ENCODE results near the gene TRIM42.
A peak's percentile ranks its signal among the peaks of the same experiment; 100 is the strongest.

Gene TRIM42

DNA sequence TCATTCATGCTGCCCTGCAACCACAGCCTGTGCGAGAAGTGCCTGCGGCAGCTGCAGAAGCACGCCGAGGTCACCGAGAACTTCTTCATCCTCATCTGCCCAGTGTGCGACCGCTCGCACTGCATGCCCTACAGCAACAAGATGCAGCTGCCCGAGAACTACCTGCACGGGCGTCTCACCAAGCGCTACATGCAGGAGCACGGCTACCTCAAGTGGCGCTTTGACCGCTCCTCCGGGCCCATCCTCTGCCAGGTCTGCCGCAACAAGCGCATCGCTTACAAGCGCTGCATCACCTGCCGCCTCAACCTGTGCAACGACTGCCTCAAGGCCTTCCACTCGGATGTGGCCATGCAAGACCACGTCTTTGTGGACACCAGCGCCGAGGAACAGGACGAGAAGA, 4.7 kb downstream of the TRIM42 start:
- H3K4me3 ChIP-seq (ENCODE audit: low read depth in 1 of 5, low read length in 5 of 5): no peak overlapping the region
- H3K27me3 ChIP-seq (ENCODE audit: control insufficient read depth in 5 of 5, insufficient read depth in 4 of 5, low read length in 5 of 5): no peaks in the 10 kb centered on the region
- H3K4me1 ChIP-seq (ENCODE audit: control insufficient read depth in 5 of 5, insufficient read depth in 5 of 5, low read length in 5 of 5): no peaks in the 10 kb centered on the region
- no peak overlapping the region for H3K9ac ChIP-seq (ENCODE audit: low read length in 5 of 5)
- no peaks in the 10 kb centered on the region for H3K9me3 ChIP-seq (ENCODE audit: control insufficient read depth in 5 of 5, low read length in 5 of 5)
- no peaks in the 10 kb centered on the region for H3K36me3 ChIP-seq (ENCODE audit: control insufficient read depth in 5 of 5, insufficient read depth in 5 of 5, low read length in 5 of 5)
- H3K27ac ChIP-seq (ENCODE audit: low read depth, low read length): no peak overlapping the region

DNA sequence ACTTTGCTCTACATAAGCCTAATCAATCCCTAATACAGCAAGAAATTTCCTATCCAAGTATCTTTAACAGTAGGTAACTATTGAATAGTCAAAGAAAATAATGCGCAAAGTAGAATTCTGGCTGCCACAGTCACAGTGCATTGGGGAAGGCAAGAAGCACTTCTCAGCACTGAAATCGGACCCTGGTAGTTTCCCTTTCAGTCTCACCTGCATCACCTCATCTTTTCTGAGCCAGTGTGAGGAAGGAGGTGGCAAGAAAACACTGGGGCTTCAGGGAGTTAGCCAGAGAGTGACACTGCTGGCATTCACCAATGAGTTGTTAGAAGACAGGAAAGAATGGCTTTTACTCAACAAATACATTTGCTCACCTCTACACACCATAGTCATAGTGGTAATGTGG, 8.3 kb downstream of the TRIM42 start:
- Histone ChIP-seq H3K9me3 (ENCODE audit: control insufficient read depth in 5 of 5, low read length in 5 of 5) (no peaks in the 10 kb centered on the region), H3K27me3 (ENCODE audit: control insufficient read depth in 5 of 5, insufficient read depth in 4 of 5, low read length in 5 of 5) (no peaks in the 10 kb centered on the region), H3K9ac (ENCODE audit: low read length in 5 of 5) (no peak overlapping the region), H3K36me3 (ENCODE audit: control insufficient read depth in 5 of 5, insufficient read depth in 5 of 5, low read length in 5 of 5) (no peaks in the 10 kb centered on the region), H3K27ac (ENCODE audit: low read depth, low read length) (no peak overlapping the region), H3K4me3 (ENCODE audit: low read depth in 1 of 5, low read length in 5 of 5) (no peak overlapping the region), H3K4me1 (ENCODE audit: control insufficient read depth in 5 of 5, insufficient read depth in 5 of 5, low read length in 5 of 5) (no peaks in the 10 kb centered on the region)

DNA sequence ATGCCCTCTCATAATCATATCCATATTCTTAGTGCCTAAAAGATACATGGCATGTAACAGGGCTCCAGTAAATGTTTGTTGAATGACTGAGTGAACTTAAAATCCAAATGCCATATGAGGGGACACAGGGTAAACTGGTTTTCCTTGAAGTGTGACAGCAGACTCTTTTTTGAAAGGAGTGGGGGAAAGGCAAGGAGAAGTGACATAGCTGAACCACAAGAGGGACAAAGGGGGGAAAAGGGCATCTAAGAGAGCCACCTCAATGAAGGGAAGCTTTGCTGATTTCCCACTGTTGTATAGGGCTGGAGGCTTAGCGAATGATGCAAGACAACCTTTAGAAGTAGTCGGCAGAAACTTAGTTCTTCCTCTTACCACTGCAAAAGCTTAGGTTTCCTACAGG, 9.1 kb downstream of the TRIM42 start:
- H3K36me3 ChIP-seq (ENCODE audit: control insufficient read depth in 5 of 5, insufficient read depth in 5 of 5, low read length in 5 of 5): no peaks in the 10 kb centered on the region
- no peak overlapping the region for H3K4me3 ChIP-seq (ENCODE audit: low read depth in 1 of 5, low read length in 5 of 5)
- no peaks in the 10 kb centered on the region for H3K9me3 ChIP-seq (ENCODE audit: control insufficient read depth in 5 of 5, low read length in 5 of 5)
- H3K27me3 ChIP-seq (ENCODE audit: control insufficient read depth in 5 of 5, insufficient read depth in 4 of 5, low read length in 5 of 5): no peaks in the 10 kb centered on the region
- H3K27ac ChIP-seq (ENCODE audit: low read depth, low read length): no peak overlapping the region
- no peaks in the 10 kb centered on the region for H3K4me1 ChIP-seq (ENCODE audit: control insufficient read depth in 5 of 5, insufficient read depth in 5 of 5, low read length in 5 of 5)
- H3K9ac ChIP-seq (ENCODE audit: low read length in 5 of 5): no peak overlapping the region

DNA sequence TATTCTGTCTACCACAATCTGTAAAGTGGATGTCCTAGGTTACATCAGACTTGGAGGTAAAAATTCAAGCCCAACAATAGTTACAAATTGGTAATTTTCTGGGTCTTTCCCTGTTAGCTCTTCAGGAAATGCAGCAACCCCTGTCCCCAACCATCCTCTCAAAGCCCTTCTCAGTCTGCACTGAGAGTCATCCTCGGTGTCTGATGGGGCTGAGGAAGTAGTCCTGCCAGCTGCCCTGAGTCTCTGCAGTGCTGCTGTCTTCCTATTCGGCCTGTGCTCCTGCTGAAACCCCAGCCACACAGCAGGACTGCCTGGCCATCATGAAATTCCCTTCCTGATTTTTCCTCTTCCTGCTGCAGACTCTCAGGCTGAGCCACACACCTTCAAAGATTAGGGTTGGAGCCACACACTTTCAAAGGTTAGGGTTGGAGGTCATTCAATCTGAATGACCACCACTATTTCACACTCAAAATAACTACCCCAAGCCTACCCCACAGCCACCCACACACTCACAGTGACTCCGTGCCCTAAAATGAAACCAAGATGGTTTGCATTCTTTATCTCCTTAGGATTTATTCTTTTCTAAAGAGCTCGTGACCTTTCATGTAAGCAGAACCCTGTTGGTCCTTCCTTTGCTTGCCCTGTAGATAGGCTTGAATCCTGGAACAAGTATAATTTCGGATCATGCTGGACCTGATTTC, 17.6 kb downstream of the TRIM42 start:
- Histone ChIP-seq H3K4me1 (ENCODE audit: control insufficient read depth in 5 of 5, insufficient read depth in 5 of 5, low read length in 5 of 5) (no peaks in the 10 kb centered on the region), H3K4me3 (ENCODE audit: low read depth in 1 of 5, low read length in 5 of 5) (no peak overlapping the region), H3K27ac (ENCODE audit: low read depth, low read length) (no peak overlapping the region), H3K27me3 (ENCODE audit: control insufficient read depth in 5 of 5, insufficient read depth in 4 of 5, low read length in 5 of 5) (no peaks in the 10 kb centered on the region), H3K9ac (ENCODE audit: low read length in 5 of 5) (no peak overlapping the region), H3K36me3 (ENCODE audit: control insufficient read depth in 5 of 5, insufficient read depth in 5 of 5, low read length in 5 of 5) (no peaks in the 10 kb centered on the region), H3K9me3 (ENCODE audit: control insufficient read depth in 5 of 5, low read length in 5 of 5) (no peaks in the 10 kb centered on the region)

DNA sequence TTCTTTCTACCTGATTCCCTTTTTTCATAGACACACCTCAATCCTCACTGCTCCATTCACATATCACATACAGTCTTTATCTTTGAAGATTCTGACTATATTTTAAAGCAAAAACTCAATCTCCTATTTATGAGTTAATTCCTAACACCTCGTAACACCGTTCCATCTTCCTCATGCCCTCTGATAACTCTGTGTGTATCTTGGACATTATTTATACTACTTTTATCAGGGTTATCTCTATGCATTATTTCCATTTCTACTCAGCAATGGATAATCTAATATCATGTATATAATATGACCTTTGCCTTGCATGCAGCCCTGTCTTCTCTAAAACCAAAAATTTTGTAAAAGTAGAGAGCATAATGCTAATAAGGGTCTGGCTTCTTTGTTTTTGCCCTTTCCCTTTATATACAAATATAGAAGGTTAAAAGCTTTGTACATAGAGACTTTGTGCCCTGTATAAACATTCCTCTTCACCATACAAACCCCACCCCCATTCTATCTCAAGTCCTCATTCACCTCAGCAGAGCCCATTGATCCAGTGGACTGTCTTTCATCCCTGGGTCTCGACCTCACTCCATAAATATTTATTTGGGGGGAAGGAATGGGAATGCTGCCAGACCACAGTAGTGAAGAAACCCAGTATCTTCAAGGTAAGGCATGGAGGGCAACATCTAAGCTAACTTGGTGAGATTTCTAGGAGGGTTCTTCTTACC, 21.8 kb downstream of the TRIM42 start:
- Histone ChIP-seq H3K9me3 (ENCODE audit: control insufficient read depth in 5 of 5, low read length in 5 of 5) (no peaks in the 10 kb centered on the region), H3K27ac (ENCODE audit: low read depth, low read length) (no peak overlapping the region), H3K4me1 (ENCODE audit: control insufficient read depth in 5 of 5, insufficient read depth in 5 of 5, low read length in 5 of 5) (no peaks in the 10 kb centered on the region), H3K27me3 (ENCODE audit: control insufficient read depth in 5 of 5, insufficient read depth in 4 of 5, low read length in 5 of 5) (no peaks in the 10 kb centered on the region), H3K4me3 (ENCODE audit: low read depth in 1 of 5, low read length in 5 of 5) (no peak overlapping the region), H3K36me3 (ENCODE audit: control insufficient read depth in 5 of 5, insufficient read depth in 5 of 5, low read length in 5 of 5) (no peaks in the 10 kb centered on the region), H3K9ac (ENCODE audit: low read length in 5 of 5) (no peak overlapping the region)

DNA sequence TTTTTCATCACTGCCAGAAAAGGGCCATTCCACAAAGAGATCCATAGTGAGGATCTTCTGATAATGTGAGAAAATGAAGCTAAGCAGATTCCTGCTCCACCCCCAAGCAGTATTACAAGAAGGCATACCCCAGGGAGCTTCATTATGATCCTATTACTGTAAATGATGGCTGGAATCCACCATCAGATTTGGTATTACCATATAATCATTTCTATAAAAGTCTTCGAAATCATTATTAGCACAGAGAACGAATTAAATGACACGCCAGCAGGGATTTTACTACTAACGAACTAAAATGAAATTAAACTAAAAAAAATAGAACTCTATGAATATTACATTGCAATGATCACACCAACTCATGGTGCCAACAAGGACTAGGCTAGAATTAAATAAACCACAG, 24.4 kb downstream of the TRIM42 start:
- H3K4me1 ChIP-seq (ENCODE audit: control insufficient read depth in 5 of 5, insufficient read depth in 5 of 5, low read length in 5 of 5): peaks cover 0 to 21% (median 18%) of the 10 kb centered on the region in 5 donors
- H3K36me3 ChIP-seq (ENCODE audit: control insufficient read depth in 5 of 5, insufficient read depth in 5 of 5, low read length in 5 of 5): no peaks in the 10 kb centered on the region
- H3K4me3 ChIP-seq (ENCODE audit: low read depth in 1 of 5, low read length in 5 of 5): no peak overlapping the region
- no peak overlapping the region for H3K27ac ChIP-seq (ENCODE audit: low read depth, low read length)
- no peak overlapping the region for H3K9ac ChIP-seq (ENCODE audit: low read length in 5 of 5)
- H3K9me3 ChIP-seq (ENCODE audit: control insufficient read depth in 5 of 5, low read length in 5 of 5): peaks cover 0 to 5% (median 0%) of the 10 kb centered on the region in 5 donors
- H3K27me3 ChIP-seq (ENCODE audit: control insufficient read depth in 5 of 5, insufficient read depth in 4 of 5, low read length in 5 of 5): no peaks in the 10 kb centered on the region

DNA sequence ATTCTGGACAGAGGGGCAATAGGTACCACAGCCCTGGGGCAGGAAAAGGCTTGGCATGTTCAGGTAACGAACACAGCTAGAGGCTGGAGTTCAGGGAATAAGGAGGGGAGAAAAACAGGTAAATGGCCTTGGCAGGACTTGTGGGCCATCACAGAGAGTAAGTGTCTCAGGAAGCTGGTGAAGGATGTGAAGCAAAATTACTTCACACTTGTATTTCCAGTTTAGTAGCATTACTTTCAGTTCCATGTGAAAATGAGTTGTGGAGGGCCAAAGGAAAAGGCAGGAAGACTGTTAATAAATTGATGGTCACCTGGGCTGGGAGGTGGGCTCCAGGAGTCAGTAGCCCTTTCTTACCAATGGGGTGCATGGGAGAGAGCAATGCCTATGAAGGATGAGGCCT, 25.6 kb downstream of the TRIM42 start:
- H3K4me3 ChIP-seq (ENCODE audit: low read depth in 1 of 5, low read length in 5 of 5): no peak overlapping the region
- H3K27ac ChIP-seq (ENCODE audit: low read depth, low read length): no peak overlapping the region
- peaks cover 0 to 33% (median 30%) of the 10 kb centered on the region in 5 donors for H3K4me1 ChIP-seq (ENCODE audit: control insufficient read depth in 5 of 5, insufficient read depth in 5 of 5, low read length in 5 of 5)
- H3K9me3 ChIP-seq (ENCODE audit: control insufficient read depth in 5 of 5, low read length in 5 of 5): peaks cover 0 to 5% (median 0%) of the 10 kb centered on the region in 5 donors
- H3K36me3 ChIP-seq (ENCODE audit: control insufficient read depth in 5 of 5, insufficient read depth in 5 of 5, low read length in 5 of 5): no peaks in the 10 kb centered on the region
- H3K27me3 ChIP-seq (ENCODE audit: control insufficient read depth in 5 of 5, insufficient read depth in 4 of 5, low read length in 5 of 5): no peaks in the 10 kb centered on the region
- no peak overlapping the region for H3K9ac ChIP-seq (ENCODE audit: low read length in 5 of 5)

DNA sequence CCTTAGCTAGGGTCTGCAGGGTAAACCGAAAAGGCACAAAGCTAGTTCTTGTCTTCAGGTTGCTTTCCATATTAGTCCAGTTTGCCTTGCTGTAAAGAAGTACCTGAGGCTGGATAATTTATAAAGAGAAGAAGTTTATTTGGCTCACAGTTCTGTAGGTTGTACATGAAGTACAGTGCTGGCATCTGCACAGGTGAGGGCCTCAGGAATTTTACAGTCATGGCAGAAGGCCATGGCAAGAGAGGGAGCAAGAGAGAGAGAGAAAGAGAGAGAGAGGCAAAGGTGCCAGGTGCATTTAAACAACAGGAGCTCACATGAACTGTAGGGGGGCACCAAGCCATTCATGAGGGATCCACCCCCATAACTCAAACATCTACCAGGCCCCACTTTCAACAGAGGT, 26.9 kb downstream of the TRIM42 start:
- Histone ChIP-seq H3K4me1 (ENCODE audit: control insufficient read depth in 5 of 5, insufficient read depth in 5 of 5, low read length in 5 of 5) (peaks cover 0 to 44% (median 40%) of the 10 kb centered on the region in 5 donors), H3K9ac (ENCODE audit: low read length in 5 of 5) (no peak overlapping the region), H3K36me3 (ENCODE audit: control insufficient read depth in 5 of 5, insufficient read depth in 5 of 5, low read length in 5 of 5) (no peaks in the 10 kb centered on the region), H3K9me3 (ENCODE audit: control insufficient read depth in 5 of 5, low read length in 5 of 5) (peaks cover 0 to 5% (median 0%) of the 10 kb centered on the region in 5 donors), H3K4me3 (ENCODE audit: low read depth in 1 of 5, low read length in 5 of 5) (no peak overlapping the region), H3K27me3 (ENCODE audit: control insufficient read depth in 5 of 5, insufficient read depth in 4 of 5, low read length in 5 of 5) (no peaks in the 10 kb centered on the region), H3K27ac (ENCODE audit: low read depth, low read length) (no peak overlapping the region)

DNA sequence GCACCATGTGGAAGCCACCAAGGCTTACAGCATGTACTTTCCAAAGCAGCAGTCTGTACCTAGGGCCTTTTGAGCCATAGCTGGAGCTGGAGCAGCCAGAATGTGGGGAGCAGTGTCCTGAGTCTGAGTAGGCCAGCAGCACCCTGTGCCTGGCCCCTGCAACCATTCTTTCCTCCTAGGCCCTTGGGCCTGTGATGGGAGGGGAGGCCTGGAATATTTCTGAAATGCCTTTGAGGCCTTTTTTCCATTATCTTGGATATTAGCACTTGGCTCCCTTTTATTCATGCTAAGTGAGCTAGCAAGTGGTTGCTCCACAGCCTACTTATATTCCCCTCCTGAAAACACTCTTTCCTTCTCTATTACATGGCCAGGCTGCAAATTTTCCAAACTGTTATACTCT, 28.1 kb downstream of the TRIM42 start:
- H3K9me3 ChIP-seq (ENCODE audit: control insufficient read depth in 5 of 5, low read length in 5 of 5): peaks cover 0 to 5% (median 0%) of the 10 kb centered on the region in 5 donors
- no peak overlapping the region for H3K9ac ChIP-seq (ENCODE audit: low read length in 5 of 5)
- H3K27me3 ChIP-seq (ENCODE audit: control insufficient read depth in 5 of 5, insufficient read depth in 4 of 5, low read length in 5 of 5): no peaks in the 10 kb centered on the region
- H3K36me3 ChIP-seq (ENCODE audit: control insufficient read depth in 5 of 5, insufficient read depth in 5 of 5, low read length in 5 of 5): no peaks in the 10 kb centered on the region
- H3K4me1 ChIP-seq (ENCODE audit: control insufficient read depth in 5 of 5, insufficient read depth in 5 of 5, low read length in 5 of 5): peaks cover 0 to 48% (median 40%) of the 10 kb centered on the region in 5 donors
- H3K27ac ChIP-seq (ENCODE audit: low read depth, low read length): peak overlapping the region; percentile 32
- H3K4me3 ChIP-seq (ENCODE audit: low read depth in 1 of 5, low read length in 5 of 5): no peak overlapping the region

DNA sequence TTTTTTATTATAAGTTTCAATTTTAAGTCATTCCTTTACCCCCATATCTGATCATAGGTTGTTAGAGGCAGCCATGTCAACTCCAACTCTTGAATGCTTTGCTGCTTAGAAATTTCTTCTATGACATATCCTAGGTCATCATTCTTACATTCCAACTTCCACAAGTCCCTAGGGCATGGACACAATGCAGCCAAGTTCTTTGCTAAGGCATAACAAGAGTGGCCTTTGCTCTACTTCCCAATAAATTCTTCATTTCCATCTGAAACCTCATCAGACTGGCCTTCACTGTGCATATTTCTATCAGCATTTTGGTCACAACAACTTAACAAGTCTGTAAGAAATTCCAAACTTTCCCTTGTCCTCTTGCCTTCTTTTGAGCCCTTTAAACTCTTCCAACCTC, 28.5 kb downstream of the TRIM42 start:
- peak overlapping the region; percentile 71 for H3K27ac ChIP-seq (ENCODE audit: low read depth, low read length)
- no peak overlapping the region for H3K4me3 ChIP-seq (ENCODE audit: low read depth in 1 of 5, low read length in 5 of 5)
- H3K36me3 ChIP-seq (ENCODE audit: control insufficient read depth in 5 of 5, insufficient read depth in 5 of 5, low read length in 5 of 5): no peaks in the 10 kb centered on the region
- H3K27me3 ChIP-seq (ENCODE audit: control insufficient read depth in 5 of 5, insufficient read depth in 4 of 5, low read length in 5 of 5): no peaks in the 10 kb centered on the region
- peaks cover 0 to 48% (median 40%) of the 10 kb centered on the region in 5 donors for H3K4me1 ChIP-seq (ENCODE audit: control insufficient read depth in 5 of 5, insufficient read depth in 5 of 5, low read length in 5 of 5)
- no peak overlapping the region for H3K9ac ChIP-seq (ENCODE audit: low read length in 5 of 5)
- H3K9me3 ChIP-seq (ENCODE audit: control insufficient read depth in 5 of 5, low read length in 5 of 5): peaks cover 0 to 5% (median 0%) of the 10 kb centered on the region in 5 donors
